Brain microvascular endothelial cell (primary cell): ENCODE data around the gene RNF217.

Experiments
- DNase-seq: peaks from one replicate; pipeline ENCODE4 v3.0.0-alpha.2; 2020
- H3K27ac ChIP-seq: fragments of 250-450 bp; sonication (Bioruptor Pico); 2 replicates; pipeline ENCODE4 v1.5.1; 2020; ENCODE audit warnings: mild to moderate bottlenecking, moderate library complexity
- H3K27me3 ChIP-seq: fragments of 250-450 bp; sonication (Bioruptor Pico); replicated peaks from 2 replicates; pipeline ENCODE4 v1.5.1; 2020; ENCODE audit warnings: mild to moderate bottlenecking
- H3K36me3 ChIP-seq: fragments of 250-450 bp; sonication (Bioruptor Pico); replicated peaks from 2 replicates; pipeline ENCODE4 v1.5.1; 2020; ENCODE audit warnings: mild to moderate bottlenecking
- H3K4me3 ChIP-seq: 2 replicates; pipeline ENCODE4 v1.5.1; 2011; ENCODE audit warnings: low read depth, mild to moderate bottlenecking, control low read depth, low read length, moderate library complexity
- CTCF ChIP-seq: IDR thresholded peaks from 2 replicates; pipeline ENCODE4 v1.5.1; 2011; ENCODE audit warnings: low read depth, mild to moderate bottlenecking, moderate library complexity, low read length, control low read depth, inconsistent platforms; ENCODE audit errors: missing control alignments
- in situ Hi-C: cut with HindIII; loops from 2 replicates; pipeline ENCODE4 v1.10.0; 2017; ENCODE audit warnings: low sequenced_read_pairs, low pct_ligation_motif_present

The RNF217 gene

GRCh38 chr6:125037827-125038226 is 75.6 kb downstream of the RNF217 start:
- Histone ChIP-seq H3K4me3 (no peak overlapping the region), H3K27ac (no peak overlapping the region), H3K36me3 (no peaks in the 10 kb centered on the region), H3K27me3 (no peaks in the 10 kb centered on the region)
- in situ Hi-C loops, result no loop called here
- TF ChIP-seq CTCF, result no peak
- no peak for DNase-seq

- Histone ChIP-seq H3K27ac (no peak overlapping the region), H3K27me3 (no peaks in the 10 kb centered on the region), H3K36me3 (no peaks in the 10 kb centered on the region), H3K4me3 (no peak overlapping the region)
- DNase-seq, result no peak
- TF ChIP-seq CTCF, result no peak
- in situ Hi-C loops, result no loop called here
Observed at GRCh38 chr6:125038925-125039324, 76.7 kb downstream of the RNF217 start.

- H3K27ac ChIP-seq, result no peak overlapping the region
- no peak overlapping the region for H3K4me3 ChIP-seq
- H3K36me3 ChIP-seq, result no peaks in the 10 kb centered on the region
- no peaks in the 10 kb centered on the region for H3K27me3 ChIP-seq
- in situ Hi-C loops, result no loop called here
- DNase-seq, result peak; percentile 24
- no peak for TF ChIP-seq CTCF
Observed at GRCh38 chr6:125041740-125042459, 79.7 kb downstream of the RNF217 start.

GRCh38 chr6:125044066-125044465 is 81.8 kb downstream of the RNF217 start:
- in situ Hi-C loops, result no loop called here
- Histone ChIP-seq H3K27ac (no peak overlapping the region), H3K36me3 (no peaks in the 10 kb centered on the region), H3K4me3 (no peak overlapping the region), H3K27me3 (no peaks in the 10 kb centered on the region)
- TF ChIP-seq CTCF, result no peak
- no peak for DNase-seq

GRCh38 chr6:125044667-125045066 is 82.4 kb downstream of the RNF217 start:
- no peak overlapping the region for H3K4me3 ChIP-seq
- H3K27ac ChIP-seq, result no peak overlapping the region
- H3K27me3 ChIP-seq, result no peaks in the 10 kb centered on the region
- in situ Hi-C loops, result no loop called here
- DNase-seq, result no peak
- TF ChIP-seq CTCF, result no peak
- no peaks in the 10 kb centered on the region for H3K36me3 ChIP-seq

- Histone ChIP-seq H3K27me3 (no peaks in the 10 kb centered on the region), H3K36me3 (no peaks in the 10 kb centered on the region)
- TF ChIP-seq CTCF, result no peak
Observed at GRCh38 chr6:125046107-125046925, 84.1 kb downstream of the RNF217 start.

More at GRCh38 chr6:125046107-125046925, 84.1 kb downstream of the RNF217 start:
- H3K27ac ChIP-seq, result no peak overlapping the region
- DNase-seq, result no peak
- in situ Hi-C loops, result no loop called here
- H3K4me3 ChIP-seq, result no peak overlapping the region
